Prostate gland (tissue), 2 donors: ENCODE measurements around the gene DUSP19.

Source experiments
- CTCF ChIP-seq, 4 experiments: fragments of 200-600 bp in 2 of 4; fragments of 450-650 bp in 2 of 4; sonication (generic) in 2 of 4; IDR thresholded peaks; 1 replicate in 3 of 4; 2 replicates in 1 of 4; pipeline ENCODE4 v1.5.1; 2016 to 2019; ENCODE audit warnings: antibody characterized with exemption in 4 of 4, mild to moderate bottlenecking in 2 of 4, moderate library complexity in 2 of 4
- POLR2AphosphoS5 ChIP-seq: sonication (generic); formaldehyde crosslinking; IDR thresholded peaks from one replicate; pipeline ENCODE4 v1.6.1; 2017; ENCODE audit warnings: antibody characterized with exemption

- TF ChIP-seq CTCF (IDR thresholded peaks at IDR 0.05) (no peak), POLR2AphosphoS5 (no peak)
Measured at GRCh38 chr2:183112577-183112976, 34.0 kb downstream of the DUSP19 start.
